Erythroblast (primary cell): ENCODE measurements around the gene GOLGA6L2.

ENCODE experiments used
- DNase-seq, 2 experiments: peaks; one replicate each; lab custom pipeline; 2025; lab: John Stamatoyannopoulos, UW
- GATA1 ChIP-seq: IDR thresholded peaks from 2 replicates; pipeline ENCODE4 v1.6.1; 2011; ENCODE audit warnings: low read depth, mild to moderate bottlenecking, control low read depth, low read length, moderate library complexity
- POLR2A ChIP-seq: IDR thresholded peaks from 2 replicates; pipeline ENCODE4 v1.6.1; 2011; ENCODE audit warnings: mild to moderate bottlenecking, low read length

The GOLGA6L2 gene

DNA sequence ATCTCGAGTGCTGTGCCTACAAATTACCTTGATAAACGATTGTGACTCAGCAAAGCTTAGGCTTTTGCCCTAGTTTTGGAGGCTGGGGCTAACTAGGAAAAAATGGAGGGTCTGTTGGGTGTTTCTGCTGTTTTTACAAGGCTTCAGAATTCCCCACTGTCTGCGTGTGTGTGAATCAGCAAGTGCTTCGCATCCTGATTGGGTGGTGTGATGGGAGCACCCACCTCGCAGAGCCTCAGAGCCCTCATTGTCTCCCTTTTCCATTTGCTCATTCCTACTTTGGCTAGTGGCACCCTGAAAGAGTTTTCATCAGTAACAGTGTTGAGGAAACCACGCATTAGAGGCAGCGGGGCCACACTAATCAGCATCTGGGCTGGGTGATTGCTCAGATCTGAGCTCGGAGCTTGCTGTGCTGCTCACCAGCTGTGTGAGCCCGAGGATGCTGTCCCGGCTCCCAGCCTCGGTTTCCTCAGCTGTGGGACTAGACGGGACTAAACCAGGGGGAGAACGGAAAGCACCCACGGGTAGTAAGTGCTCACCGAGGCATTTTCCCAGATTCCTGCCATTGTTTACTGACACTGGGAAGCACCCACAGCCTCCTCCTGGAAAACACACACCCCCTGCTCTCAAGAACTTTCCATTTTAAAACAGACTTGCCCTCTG, 51.9 kb downstream of the GOLGA6L2 start:
- TF ChIP-seq POLR2A (no peak), GATA1 (no peak)
- DNase-seq, result no peak
